Measurements from ENCODE around the gene MPO.

The MPO gene

GRCh38 chr17:58234512-58234911, 46.2 kb downstream of the MPO start:
- peak; percentile 19 for DNase-seq (ENCODE audit: low spot score)

- DNase-seq (ENCODE audit: low spot score) = no peak
Observed at GRCh38 chr17:58233543-58233942, 47.2 kb downstream of the MPO start.

- no peak for DNase-seq (ENCODE audit: low spot score)
Observed at GRCh38 chr17:58232707-58233156, 48.0 kb downstream of the MPO start.

GRCh38 chr17:58231641-58232040, 49.1 kb downstream of the MPO start:
- DNase-seq (ENCODE audit: low spot score) = no peak

- no peak for DNase-seq (ENCODE audit: low spot score)
Observed at GRCh38 chr17:58229881-58230280, 50.9 kb downstream of the MPO start.

GRCh38 chr17:58229384-58229783, 51.4 kb downstream of the MPO start:
- no peak for DNase-seq (ENCODE audit: low spot score)

- DNase-seq (ENCODE audit: low spot score) = no peak
Observed at GRCh38 chr17:58228679-58229078, 52.1 kb downstream of the MPO start.

- no peak for DNase-seq (ENCODE audit: low spot score)
Observed at GRCh38 chr17:58227733-58228132, 53.0 kb downstream of the MPO start.

GRCh38 chr17:58224315-58224714, 56.4 kb downstream of the MPO start:
- no peak for DNase-seq (ENCODE audit: low spot score)
